Measurements from ENCODE around the gene KCND3.
"Not testable (repeated sequence)": the region's sequence is repeated elsewhere in the genome, so short reads cannot be mapped to it uniquely, and the experiment has no call there.

DNA sequence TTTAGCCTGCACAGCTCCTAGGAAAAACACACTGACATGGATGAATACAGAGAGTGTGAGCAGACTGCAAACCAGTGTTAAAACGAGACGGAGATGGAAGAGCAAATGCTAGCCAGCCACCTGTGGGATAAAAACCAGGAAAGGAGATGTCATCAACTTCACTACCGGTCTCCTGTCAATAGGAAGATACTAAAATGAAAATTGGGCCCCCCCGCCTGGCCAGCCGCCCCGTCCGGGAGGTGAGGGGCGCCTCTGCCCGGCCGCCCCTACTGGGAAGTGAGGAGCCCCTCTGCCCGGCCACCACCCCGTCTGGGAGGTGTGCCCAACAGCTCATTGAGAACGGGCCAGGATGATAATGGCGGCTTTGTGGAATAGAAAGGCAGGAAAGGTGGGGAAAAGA lies 189.7 kb downstream of the KCND3 start:
- TF ChIP-seq, protein P1, sequence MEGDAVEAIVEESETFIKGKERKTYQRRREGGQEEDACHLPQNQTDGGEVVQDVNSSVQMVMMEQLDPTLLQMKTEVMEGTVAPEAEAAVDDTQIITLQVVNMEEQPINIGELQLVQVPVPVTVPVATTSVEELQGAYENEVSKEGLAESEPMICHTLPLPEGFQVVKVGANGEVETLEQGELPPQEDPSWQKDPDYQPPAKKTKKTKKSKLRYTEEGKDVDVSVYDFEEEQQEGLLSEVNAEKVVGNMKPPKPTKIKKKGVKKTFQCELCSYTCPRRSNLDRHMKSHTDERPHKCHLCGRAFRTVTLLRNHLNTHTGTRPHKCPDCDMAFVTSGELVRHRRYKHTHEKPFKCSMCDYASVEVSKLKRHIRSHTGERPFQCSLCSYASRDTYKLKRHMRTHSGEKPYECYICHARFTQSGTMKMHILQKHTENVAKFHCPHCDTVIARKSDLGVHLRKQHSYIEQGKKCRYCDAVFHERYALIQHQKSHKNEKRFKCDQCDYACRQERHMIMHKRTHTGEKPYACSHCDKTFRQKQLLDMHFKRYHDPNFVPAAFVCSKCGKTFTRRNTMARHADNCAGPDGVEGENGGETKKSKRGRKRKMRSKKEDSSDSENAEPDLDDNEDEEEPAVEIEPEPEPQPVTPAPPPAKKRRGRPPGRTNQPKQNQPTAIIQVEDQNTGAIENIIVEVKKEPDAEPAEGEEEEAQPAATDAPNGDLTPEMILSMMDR (conservative IDR thresholded peaks at IDR 0.05; ENCODE audit: low read length), result not testable (repeated sequence)
- TF ChIP-seq EZH2phosphoT487 (IDR thresholded peaks at IDR 0.05; ENCODE audit: borderline replicate concordance), result not testable (repeated sequence)
